ENCODE results near the gene TMIGD3. TPM values are rescaled to one million over a fixed set of nuclear protein-coding genes. Genes with fewer than 3 reads are reported as not detected.

Gene TMIGD3
- polyA plus RNA-seq, 3 donors, result 2.0 to 3.1 (median 2.1) TPM

- H3K27ac Mint-ChIP-seq, result no peak overlapping the region
- peaks cover 13% of the 10 kb centered on the region for H3K4me1 Mint-ChIP-seq
- Histone ChIP-seq H3K79me2 (ENCODE audit: insufficient read depth, low read length) (peaks cover 5% of the 10 kb centered on the region), H3K27ac (ENCODE audit: low read depth in 1 of 2, low read length in 2 of 2) (no peak overlapping the region), H3K36me3 (replicated peaks in 1 of 2; ENCODE audit: control insufficient read depth in 1 of 2, insufficient read depth in 2 of 2, low read length in 2 of 2) (peaks cover 81 to 99% of the 10 kb centered on the region in 2 donors), H4K20me1 (ENCODE audit: insufficient read depth, low read length) (peaks cover 4% of the 10 kb centered on the region), H3K9me3 (replicated peaks in 1 of 2; ENCODE audit: control insufficient read depth in 1 of 2, insufficient read depth in 1 of 2, low read length in 2 of 2) (no peaks in the 10 kb centered on the region), H3K9ac (ENCODE audit: insufficient read depth, low read length, poor library complexity, severe bottlenecking) (no peak overlapping the region), H3K27me3 (ENCODE audit: control insufficient read depth in 2 of 2, insufficient read depth in 2 of 2, low read length in 2 of 2) (no peaks in the 10 kb centered on the region), H3K4me1 (ENCODE audit: control insufficient read depth in 1 of 2, insufficient read depth in 2 of 2, low read length in 2 of 2) (peaks cover 3 to 4% of the 10 kb centered on the region in 2 donors), H3K4me2 (replicated peaks; ENCODE audit: extremely low read depth, low read length, poor library complexity, severe bottlenecking) (no peak overlapping the region), H3K4me3 (replicated peaks in 1 of 3; ENCODE audit: low read depth in 2 of 3, low read length in 3 of 3) (no peak overlapping the region), H2AFZ (ENCODE audit: insufficient read depth, low read depth, low read length, poor library complexity, severe bottlenecking) (no peak overlapping the region)
- H3K4me3 Mint-ChIP-seq, result no peak overlapping the region
- no peaks in the 10 kb centered on the region for H3K9me3 Mint-ChIP-seq
- peaks cover 0 to 2% (median 0%) of the 10 kb centered on the region in 3 donors for H3K27me3 Mint-ChIP-seq (ENCODE audit: low read depth in 3 of 3)
- peaks cover 84 to 88% of the 10 kb centered on the region in 2 donors for H3K36me3 Mint-ChIP-seq
- DNase-seq, result no peak
- WGBS (ENCODE audit: insufficient coverage), result 100% methylated on average over 2 of the region's 4 CpGs
- intact Hi-C loops (cut with micrococcal nuclease), result loop anchor here in 1 of 2 donors (10.0 kb wide), 1 partner anchor 308 kb away; no protein-coding TSS in a partner anchor
- no peak for TF ChIP-seq CTCF (IDR thresholded peaks at IDR 0.05)
These were observed 61.0 kb downstream of the TMIGD3 start for GRCh38 chr1:111442457-111442856.

DNA sequence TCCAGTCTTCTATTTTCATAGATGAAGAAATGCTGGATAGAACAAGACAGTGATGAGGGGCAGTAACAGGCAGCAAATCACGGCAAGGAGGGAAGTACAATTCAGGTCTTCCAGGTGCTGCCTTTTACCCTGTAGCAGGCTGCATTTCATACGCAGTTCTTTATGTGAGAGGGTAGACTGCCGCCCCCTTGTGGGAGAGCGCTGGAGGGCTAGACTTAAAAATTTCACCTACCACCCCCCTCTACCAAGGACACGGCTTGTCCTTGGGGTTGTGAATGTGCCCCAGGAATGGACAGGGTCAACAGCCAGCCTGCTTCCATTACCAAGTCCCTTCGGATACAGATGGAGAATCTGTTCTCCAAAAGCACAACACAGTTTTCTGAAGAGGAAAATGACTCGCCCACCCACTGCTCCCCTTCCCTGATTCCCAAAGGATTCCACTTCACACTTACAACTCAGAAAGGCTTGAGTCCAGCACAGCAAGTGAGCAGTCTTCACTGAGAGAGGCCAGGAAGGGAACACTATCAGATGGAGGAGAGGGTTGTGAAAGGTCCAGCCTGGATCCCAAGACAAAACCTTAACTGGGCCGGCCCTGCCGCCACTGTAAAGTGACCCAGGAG lies 61.8 kb downstream of the TMIGD3 start:
- H3K36me3 Mint-ChIP-seq, result peaks cover 83 to 84% of the 10 kb centered on the region in 2 donors
- H3K4me1 Mint-ChIP-seq, result peaks cover 8% of the 10 kb centered on the region
- 62% methylated on average over 2 of the region's 9 CpGs for WGBS (ENCODE audit: insufficient coverage)
- Histone ChIP-seq H3K9me3 (replicated peaks in 1 of 2; ENCODE audit: control insufficient read depth in 1 of 2, insufficient read depth in 1 of 2, low read length in 2 of 2) (no peaks in the 10 kb centered on the region), H3K36me3 (replicated peaks in 1 of 2; ENCODE audit: control insufficient read depth in 1 of 2, insufficient read depth in 2 of 2, low read length in 2 of 2) (peaks cover 83 to 97% of the 10 kb centered on the region in 2 donors), H3K9ac (ENCODE audit: insufficient read depth, low read length, poor library complexity, severe bottlenecking) (no peak overlapping the region), H3K4me2 (replicated peaks; ENCODE audit: extremely low read depth, low read length, poor library complexity, severe bottlenecking) (no peak overlapping the region), H4K20me1 (ENCODE audit: insufficient read depth, low read length) (no peaks in the 10 kb centered on the region), H3K4me3 (replicated peaks in 1 of 3; ENCODE audit: low read depth in 2 of 3, low read length in 3 of 3) (no peak overlapping the region), H3K27ac (ENCODE audit: low read depth in 1 of 2, low read length in 2 of 2) (no peak overlapping the region), H3K79me2 (ENCODE audit: insufficient read depth, low read length) (no peaks in the 10 kb centered on the region), H3K4me1 (ENCODE audit: control insufficient read depth in 1 of 2, insufficient read depth in 2 of 2, low read length in 2 of 2) (no peaks in the 10 kb centered on the region), H2AFZ (ENCODE audit: insufficient read depth, low read depth, low read length, poor library complexity, severe bottlenecking) (no peak overlapping the region), H3K27me3 (ENCODE audit: control insufficient read depth in 2 of 2, insufficient read depth in 2 of 2, low read length in 2 of 2) (no peaks in the 10 kb centered on the region)
- no peak overlapping the region for H3K4me3 Mint-ChIP-seq
- H3K9me3 Mint-ChIP-seq, result no peaks in the 10 kb centered on the region
- peaks cover 0 to 2% (median 0%) of the 10 kb centered on the region in 3 donors for H3K27me3 Mint-ChIP-seq (ENCODE audit: low read depth in 3 of 3)
- peak overlapping the region in 1 of 7 donors; percentile 22 for H3K27ac Mint-ChIP-seq
- TF ChIP-seq CTCF (IDR thresholded peaks at IDR 0.05), result peak; percentile 43
- no peak for DNase-seq
- intact Hi-C loops (cut with micrococcal nuclease), result loop anchor here in 1 of 2 donors (10.0 kb wide), 1 partner anchor 307 kb away; no protein-coding TSS in a partner anchor
